ENCODE measurements around the gene IKZF3.
A peak's percentile ranks its signal among the peaks of the same experiment; 100 is the strongest.
"Not testable (repeated sequence)": the region's sequence is repeated elsewhere in the genome, so short reads cannot be mapped to it uniquely, and the experiment has no call there.

Gene IKZF3

DNA sequence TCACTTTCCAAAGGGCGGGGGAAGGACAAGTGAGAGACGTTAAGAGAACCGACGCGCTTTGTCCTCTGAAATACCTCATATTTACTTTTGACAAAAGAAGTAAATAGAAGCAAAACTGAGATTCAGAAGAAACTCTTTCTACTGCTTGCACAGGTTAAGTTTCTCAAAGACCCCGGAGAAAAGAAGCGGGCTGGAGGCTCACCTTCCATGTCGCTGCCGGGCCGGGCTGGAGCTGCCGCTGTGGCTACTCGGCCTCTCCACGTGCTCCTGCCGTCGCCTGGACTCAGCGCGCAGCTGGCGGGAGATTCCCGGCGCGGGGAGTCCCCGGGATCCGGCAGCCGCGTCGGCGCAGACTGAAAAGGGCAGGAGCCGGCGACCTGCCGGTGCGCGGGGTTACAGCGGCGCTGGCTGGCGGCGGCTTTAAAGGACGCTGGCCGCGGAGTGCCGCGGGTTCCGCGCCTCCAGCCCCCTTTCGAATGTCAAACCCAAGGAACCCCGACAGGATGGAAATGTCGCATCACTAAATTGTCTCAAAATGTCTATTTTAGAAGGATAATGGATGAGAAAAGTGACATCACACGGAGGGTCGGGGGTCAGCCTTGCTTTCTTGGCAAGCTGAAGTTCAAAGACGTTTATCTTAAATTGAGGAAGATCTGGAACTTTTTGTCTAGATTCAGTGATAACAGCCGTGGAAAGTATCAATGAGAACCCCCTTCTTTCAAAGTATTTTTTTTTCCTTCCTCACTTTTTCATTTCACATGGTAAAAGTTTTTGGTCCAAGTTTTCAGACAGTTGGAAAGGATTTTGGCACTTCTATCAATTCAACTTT is at the start of gene IKZF3:
Gene IKZF3 (minus strand): TSS at position 395 of the 829 bp plus-strand sequence. CDS start 186 bp downstream, at position 209.
- DNase-seq = no peak

DNA sequence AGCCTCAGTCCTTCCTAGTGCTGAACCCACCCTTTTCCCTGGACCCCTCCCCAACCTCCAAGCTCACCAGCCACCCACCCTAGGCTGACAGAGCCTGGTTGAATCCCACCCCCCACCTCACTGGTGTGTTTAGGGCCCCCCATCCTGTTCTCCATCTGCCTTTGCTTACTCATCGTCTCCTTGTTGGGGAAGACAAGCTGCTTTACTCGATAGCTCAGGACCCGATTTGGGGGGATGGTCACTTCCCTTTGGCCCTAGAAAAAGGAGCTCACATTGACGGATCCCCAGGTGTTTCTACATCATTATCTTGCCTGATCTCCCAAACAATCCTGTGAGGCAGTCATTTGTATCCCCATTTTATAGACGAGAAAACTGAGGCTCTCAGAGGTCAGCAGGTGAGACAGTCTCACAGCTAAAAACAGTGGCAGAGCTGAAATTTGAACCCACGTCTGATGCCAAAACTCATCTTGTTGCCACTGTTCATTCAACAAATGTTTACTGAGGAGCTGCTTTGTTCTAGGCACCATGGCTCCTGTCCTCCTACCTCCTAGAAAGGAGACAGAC is 44.8 kb upstream of the IKZF3 start:
- no peak for DNase-seq

DNA sequence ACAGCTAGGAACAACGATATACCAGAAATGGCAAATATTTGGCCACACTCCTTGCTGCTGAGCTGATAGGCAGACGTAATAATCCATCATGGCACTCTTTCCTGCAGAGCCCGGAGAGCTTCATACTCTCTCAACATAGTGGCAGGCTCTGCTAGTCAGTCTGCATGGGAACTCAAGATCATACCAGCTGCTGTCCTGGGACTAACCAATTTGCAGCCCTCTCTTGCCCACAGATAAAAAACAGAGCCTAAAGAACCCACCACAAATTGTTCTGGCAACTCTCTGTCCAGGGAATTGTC is 40.8 kb upstream of the IKZF3 start:
- no peak for DNase-seq

DNA sequence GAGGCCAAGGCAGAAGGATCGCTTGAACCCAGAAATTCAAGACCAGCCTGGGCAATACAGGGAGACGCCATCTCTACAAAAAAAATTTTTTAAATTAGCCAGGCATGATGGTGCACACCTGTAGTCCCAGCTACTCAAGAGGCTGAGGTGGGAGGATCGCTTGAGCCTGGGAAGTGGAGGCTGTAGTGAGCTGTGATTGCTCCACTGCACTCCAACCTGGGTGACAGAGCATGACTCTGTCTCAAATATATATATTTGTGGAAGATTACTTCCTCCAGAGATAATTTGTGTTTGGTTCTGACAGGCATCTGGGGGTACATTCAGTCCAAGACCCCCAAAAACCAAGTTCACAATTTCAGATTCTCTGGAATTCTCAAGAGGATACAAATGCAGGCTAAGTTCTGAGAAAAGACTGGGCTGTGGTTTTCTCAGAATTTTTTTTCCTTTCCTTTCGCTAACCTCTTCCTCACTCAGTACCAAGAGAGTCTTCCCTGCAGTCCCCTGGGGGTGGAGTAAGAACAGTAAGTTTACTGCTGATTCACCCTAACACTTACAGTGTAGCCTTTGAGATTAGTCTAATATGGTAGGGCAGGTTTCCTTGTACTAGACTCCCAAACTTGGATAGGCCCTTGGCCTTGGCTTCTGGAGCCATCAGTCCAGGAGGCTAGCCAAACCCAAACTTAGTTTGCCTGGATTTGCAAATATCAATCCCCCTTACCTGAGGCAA is 39.2 kb upstream of the IKZF3 start:
- no peak for DNase-seq

DNA sequence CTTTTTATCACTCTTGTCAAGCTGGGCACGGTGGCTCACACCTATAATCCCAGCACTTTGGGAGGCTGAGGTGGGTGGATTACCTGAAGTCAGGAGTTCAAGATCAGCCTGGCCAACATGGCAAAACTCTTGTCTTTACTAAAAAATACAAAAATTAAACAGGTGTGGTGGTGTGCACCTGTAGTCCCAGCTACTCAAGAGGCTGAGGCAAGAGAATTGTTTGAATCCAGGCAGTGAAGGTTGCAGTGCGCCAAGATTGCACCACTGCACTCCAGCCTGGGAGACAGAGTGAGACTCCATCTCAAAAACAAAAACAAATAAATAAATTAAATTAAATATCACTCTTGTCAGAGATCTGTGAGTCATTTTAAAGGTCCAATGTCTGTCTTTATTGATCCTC is 37.9 kb upstream of the IKZF3 start:
- not testable (repeated sequence) for DNase-seq

DNA sequence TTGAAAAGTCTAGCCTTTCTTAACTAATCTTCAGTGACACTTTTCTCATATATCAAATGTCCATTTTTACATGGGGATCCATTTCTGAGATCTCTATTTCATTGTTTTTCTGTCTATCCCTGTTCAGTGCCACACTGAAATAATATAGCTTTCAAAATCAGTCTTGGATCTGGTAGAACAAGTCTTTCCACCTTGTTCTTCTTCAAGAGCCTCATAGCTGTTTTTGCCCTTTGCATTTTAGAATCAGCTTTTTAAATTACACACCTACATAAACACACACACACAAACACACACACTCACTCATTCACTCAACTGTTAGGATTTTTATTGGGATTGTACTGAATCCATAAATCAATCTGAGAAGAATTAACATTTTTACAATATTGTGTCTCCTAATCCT is 35.1 kb upstream of the IKZF3 start:
- DNase-seq = no peak

DNA sequence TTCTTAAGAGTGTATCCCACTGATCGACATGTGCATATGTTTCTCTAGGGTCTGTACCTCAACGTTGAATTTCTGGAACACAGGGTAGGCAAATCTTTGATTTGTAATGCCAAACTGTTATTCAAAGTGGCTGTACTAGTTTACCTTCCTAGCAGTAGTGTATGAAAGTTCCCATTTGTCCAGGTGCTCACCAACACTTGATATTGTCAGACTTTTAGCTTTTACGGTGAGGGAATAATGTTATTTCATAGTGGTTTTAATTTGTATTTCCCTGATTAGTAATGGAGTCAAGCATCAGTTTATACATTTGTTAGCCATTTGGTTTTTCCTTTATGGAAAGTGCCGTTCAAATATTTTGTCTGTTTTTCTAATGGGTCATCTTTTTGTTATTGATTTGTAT is 34.0 kb upstream of the IKZF3 start:
- no peak for DNase-seq

DNA sequence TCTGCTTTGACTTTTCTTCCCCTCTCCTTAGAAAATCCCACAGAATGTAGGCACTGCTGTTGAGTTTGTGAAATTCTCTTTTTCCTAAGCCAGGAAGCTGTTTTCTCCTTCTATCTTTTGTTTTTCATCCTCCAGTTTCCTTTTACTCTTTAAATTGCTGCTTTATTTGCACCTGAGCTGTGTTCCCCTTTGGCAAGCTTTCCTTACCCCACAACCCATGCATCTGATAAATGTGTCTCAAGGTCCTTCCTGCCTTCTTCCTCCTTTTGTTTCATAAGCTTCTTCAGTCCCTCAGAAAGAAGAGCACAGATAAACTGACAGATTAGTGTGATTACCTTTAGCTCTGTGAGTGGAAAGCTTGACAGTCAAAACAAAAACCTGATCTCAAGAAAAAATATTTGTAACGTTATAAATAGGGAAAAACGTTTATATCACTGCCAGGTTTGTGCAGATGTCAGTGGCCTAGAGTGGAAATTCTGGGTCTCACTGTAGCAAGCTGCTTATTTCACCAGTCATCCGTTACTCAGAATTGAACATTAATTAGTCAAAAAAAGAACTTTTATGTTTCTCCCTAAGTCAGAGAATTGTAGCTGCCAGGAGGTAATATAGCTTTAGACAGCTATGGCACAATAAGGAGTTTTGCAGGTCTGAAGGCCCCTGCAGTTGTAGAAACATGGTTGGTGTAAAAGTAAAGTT is 30.7 kb upstream of the IKZF3 start:
- DNase-seq = no peak

DNA sequence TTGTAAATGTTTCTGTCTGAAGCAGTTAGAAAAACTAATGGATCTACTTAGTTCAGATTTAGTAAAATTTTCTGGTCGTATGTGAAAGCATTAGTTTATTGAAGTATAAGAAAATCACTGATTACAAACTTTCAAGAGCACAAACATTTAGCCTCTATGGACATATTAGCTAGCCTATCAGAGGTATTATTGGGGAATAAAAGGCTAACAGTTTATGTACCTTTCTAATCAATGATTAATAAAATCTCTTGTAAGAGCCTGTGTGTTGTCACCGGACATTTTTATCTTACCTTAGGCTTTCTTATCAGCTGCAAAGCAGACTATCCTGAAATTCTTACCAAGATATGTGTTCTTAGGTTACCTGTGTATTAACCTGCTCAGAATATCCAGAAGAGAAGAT is 25.1 kb upstream of the IKZF3 start:
- no peak for DNase-seq

DNA sequence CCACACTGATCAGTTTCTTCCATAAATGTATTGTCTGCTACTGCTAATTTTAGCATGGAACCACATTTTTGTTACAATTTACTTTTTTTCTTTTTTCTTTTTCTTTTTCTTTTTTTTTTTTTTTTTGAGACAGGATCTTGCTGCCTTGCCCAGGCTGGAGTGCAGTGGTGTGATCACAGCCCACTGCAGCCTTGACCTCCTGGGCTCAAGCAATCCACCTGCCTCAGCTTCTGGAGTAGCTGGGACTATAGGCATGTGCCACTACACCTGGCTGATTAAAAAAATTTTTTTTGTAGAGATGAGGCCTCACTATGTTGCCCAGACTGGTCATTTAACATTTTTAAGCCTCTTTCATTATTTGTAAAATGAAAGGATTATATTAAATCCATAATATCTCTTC is 23.0 kb upstream of the IKZF3 start:
- DNase-seq = no peak

DNA sequence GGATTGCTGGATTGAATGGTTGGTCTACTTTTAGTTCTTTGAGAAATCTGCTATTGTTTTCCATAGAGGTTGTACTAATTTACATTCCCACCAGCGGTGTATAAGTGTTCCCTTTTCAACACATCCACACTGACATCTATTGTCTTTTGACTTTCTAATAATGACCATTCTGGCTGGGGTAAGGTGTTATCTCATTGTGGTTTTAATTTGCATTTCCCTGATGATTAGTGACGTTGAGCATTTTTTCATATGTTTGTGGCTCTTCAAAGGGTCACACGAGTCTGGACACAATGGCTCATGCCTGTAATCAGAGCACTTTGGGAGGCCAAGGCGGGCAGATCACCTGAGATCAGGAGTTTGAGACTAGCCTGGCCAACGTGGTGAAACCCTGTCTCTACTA is 22.0 kb upstream of the IKZF3 start:
- DNase-seq = not testable (repeated sequence)

DNA sequence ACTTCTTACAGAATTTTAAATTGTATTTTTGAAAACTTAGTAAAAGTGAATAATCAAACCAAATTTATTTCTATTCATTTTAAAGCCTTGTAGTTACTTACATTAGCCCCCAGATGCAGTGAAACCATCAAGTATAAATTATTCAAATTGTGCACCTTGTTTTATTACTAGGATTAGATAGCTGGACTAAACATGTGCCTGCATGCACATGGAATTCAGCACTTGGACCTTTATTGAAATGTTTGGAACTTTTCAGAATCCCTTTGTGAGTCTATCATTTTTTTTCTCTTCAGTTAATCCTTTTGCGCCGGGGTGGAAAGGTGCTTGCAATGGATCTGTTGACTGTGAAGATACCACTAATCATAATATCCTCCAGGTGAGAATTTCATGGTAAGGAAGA is 8.6 kb upstream of the IKZF3 start:
- DNase-seq = peak; percentile 14

DNA sequence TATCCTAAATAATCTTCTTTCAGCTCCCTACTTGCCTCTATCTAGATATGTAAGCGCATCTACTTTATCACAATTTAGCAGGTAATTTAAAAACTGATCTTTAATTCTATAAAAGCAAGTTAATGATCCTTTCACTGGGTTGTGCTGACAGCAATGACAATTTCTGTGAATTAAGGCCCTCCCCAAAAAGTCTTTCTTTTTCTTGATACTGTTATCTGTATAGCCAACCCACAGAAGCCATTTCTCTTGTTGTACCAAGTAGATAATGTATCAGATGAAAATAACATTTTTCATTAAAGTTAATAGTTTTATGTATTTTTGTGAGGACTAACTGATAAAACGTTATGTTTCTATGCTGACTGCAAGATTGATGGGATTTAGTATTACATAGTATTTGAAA is 7.7 kb upstream of the IKZF3 start:
- DNase-seq = no peak

DNA sequence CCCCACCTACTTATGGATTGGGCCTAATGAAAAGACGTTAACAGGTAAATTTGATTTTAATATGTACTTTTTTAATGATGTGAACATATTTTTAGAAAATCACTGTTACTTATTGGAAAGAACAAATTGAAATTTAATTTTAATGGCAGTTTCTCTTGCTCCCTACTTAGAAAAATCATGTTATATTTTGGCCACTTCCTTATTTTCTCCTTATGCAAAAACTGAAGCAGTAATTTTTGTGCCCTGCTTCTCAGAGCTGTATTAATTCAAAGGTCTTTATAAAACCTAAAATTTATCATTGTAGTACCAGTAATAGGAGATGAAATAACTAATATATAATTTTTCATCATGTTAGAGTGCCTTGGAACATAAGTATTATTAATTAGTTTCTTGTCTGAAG is 6.7 kb upstream of the IKZF3 start:
- no peak for DNase-seq

DNA sequence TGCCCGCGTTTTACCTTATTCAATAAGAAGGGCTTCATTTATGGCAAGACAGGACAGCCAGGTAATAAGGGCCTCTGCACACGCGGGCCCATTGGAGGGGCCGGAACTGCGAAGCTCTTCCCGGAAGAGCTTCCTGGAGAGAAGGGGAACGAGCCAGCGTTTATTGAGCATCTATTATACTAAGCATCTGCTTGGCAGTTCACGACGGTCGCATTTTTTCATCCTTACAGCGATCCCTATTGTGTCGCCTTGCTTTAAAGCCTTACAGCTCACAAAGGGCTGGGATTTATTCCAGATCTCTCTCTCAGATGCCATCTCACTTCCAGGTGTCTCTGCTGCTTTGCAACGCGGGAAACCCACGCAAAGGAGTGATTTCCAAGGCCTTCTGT is 4.4 kb upstream of the IKZF3 start:
- no peak for DNase-seq

DNA sequence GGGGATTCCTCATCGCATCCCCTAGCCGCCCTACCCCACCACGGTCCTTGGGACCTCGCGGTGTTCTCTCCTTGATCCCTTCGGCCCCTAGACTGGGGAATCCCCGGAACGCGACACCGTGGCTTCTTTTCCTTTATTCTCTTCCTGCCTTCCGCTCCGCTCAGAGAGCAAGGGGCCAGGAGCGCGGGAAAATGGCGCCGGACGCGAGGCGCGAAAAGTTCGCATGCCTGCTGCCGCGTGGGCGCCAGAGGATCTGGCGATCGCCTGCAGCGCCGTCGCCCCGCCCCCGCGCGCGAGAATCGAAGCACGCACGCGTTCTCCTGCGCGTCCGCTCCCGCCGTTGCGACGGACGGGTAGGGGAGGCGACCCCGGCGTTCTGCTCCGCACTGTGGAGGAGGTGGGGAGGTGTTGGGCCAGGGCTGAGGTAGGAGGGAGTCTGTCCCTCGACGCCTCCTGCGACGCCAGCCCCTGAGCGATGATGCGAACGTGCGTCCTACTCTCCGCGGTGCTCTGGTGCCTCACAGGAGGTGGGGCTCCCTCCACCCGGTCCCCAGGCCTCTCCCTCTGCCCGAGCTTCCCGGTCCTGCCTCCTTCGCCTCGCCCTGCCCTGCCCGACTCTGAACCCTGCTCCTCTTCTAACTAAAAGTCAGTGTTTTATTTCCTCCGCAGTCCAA is 3.9 kb upstream of the IKZF3 start, which contains the start of gene ZPBP2:
Gene ZPBP2 (plus strand): TSS at position 323 of the 674 bp plus-strand sequence. CDS start 153 bp downstream, at position 476.
- DNase-seq = no peak

DNA sequence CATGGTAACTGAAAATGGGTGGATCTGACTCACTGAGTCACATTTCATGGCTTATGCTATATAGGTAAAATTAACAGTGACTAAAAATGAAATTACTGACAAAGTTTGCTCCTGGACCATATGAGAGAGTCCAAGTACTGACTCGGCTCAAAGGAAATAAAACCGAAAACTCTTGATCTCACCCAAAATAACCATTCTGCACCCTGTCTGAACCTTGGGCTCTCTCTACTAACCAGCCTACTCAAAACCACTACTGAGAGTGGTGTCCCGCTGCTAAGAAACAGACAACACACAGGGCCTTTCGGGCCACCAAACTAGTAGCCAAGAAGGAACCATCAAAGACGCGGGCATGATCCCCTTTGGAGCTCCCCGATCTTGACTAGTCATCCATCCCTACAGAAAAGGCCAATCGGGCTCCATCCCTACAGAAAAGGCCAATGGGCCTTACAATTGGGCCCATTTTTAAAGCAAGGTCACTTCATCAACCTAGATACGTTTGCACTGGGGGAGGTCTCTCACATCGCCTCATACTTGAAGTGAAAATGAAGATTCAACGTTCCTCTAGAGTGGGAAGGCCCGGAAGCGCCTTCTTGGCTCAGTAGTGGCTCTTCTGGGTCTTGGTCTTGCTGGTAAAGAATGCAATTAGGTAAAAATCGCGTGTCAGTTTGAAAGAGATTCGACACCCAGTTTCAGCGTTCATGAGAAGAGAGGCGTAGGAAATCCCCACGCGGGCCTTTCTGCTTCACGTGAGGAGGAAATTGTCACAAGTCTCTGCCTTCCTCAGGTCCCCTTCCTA is 3.2 kb upstream of the IKZF3 start:
- DNase-seq = no peak

DNA sequence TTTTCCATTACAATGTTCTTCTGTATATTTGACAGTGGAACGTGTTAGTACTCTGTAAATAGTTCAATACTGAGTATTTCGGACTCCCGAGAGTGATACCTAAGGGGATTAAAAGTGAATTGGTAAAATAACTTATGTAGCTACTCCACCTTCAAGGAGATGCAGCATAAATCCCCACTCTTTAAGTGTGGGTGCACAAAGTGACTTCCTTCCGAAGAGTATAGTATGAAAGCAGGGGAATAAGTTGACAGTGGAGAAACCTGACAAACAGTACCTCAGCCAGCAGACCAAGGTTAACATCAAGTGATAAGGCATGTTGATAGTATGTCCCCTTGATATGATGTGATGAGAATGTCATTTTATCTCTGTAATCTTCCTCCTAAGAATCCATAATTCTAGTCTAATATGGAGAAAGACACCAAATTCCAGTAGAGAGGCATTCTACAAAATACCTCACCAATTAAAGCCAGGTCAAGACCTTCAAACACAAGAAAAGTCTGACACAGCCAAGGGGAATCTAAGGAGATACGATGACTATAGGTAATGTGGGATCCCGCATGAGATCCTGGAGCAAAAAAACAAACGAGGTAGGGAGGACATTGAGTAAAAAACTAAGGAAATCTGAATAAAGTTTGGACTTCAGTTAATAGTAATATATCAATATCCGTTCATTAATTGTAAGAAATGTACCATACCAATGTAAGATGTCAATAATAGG is 2.1 kb upstream of the IKZF3 start:
- DNase-seq = no peak

DNA sequence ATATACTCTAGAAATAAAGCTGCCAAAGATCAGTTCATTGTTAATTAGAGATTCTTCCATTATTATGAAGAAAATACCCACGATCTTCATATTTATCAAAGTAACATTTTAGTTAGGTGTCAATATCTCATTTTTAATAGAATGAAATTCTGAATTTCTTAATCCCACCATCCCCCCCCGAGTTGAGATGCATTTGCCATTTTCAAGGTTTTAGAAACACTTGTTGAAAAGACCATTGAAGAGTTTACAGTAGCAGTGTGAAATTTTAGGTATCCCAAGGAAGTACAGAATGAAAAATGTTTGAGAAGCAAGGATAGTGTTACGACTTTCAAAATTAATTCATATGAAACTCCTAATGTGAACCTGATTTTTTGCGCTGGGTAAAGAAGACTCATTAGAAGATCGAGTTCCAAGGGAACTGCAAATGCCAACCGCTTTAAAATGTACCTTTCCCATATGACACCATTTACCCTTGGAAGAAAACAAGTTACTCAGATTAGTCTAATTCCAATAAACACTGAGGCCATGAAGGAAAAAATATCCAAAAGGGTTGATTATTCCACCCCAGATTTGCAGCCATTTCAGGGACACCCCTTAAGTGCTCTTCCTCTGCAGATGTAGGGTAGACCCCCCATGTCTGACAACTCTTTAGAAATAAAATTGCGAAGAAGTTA is 731 bp downstream of the IKZF3 start:
- DNase-seq = no peak

DNA sequence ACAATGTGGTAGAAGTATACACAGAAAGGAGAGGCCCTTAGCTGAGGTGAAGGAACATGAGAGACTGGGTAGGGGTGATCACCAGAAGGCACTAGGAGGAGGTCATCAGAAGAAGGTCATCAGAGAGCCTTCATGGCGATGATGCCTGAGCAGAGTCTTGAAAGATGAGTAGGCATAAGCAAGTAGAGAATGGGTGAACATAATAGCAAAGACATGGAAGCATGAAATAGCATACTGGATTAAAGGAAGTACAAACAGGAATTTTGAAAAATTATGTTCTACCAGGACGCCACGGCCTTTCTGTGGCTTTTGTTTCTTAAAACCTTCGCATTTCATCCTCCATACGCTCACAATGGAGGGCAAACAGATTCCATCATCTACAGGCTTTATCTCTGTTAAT is 2.9 kb downstream of the IKZF3 start:
- DNase-seq = no peak
